LNCAP (cell line): ENCODE results near the gene ETF1.

ENCODE experiments used
- CTCF ChIP-seq: fragments of 450-650 bp; IDR thresholded peaks from 2 replicates; pipeline ENCODE4 v1.5.1; 2017; ENCODE audit warnings: mild to moderate bottlenecking

Gene ETF1

DNA sequence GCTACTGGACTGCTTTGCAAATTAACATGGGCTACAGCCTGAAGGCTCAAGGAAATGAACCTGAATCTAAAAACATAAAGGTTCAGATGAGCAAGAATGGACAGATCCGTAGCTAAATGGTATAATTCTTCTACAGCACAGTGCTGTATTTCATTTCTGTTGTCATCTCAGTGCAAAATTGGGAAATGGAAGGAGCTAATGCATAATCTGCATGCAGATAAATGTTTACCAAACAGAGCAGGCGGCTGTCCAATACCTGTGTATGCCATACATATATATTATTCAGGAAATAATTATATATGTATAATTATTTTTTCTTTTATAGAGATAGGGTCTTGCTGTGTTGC lies 36.5 kb upstream of the ETF1 start:
- peak; percentile 5; the same call in 1 of the 2 replicates for TF ChIP-seq CTCF

GRCh38 chr5:138577452-138577851 lies 34.4 kb upstream of the ETF1 start:
- TF ChIP-seq CTCF = no peak

DNA sequence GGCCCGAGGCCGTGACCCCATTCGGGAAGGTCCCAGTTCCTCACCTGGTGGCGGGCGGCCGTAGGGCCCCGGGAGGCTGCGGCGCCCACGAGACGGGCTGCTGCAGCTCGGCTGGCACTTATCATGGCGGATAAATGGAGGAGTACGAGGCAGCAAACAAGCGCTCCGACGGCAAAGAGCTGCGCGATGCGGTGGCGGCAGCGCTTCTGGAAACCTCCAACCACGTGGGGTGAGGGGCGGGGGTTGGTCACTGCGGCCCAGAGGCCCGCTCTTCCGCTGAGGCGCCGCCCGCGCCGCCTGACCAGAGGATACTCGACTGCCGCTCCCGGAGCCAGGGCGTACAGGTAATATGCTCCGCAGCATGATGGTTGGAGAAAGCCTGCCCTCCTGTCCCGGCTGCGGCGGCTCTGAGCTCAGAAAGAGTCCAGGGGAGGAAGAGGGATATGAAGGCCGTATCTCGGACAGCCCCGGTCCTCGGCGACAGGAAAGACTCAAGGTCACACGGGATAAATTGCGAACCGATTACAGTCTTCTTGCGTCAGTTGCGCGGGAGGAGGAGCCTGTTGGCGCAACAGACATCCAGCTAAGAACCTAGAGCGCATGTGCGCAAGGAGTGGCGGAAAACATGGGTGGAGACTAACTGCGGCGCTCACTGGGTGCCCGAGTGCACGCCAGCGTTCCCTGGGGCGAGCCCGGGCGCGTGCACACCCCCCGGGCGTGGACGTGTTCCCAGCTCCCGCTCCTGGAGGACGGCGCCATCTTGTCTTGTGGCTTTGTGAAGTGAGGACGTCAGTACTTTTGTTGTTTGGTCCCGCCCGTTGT lies 32.4 kb upstream of the ETF1 start, which contains the start of gene HSPA9:
Gene HSPA9 (minus strand): TSS at position 208 of the 822 bp plus-strand sequence. CDS start 83 bp downstream, at position 125.
- no peak for TF ChIP-seq CTCF

GRCh38 chr5:138574744-138575193 lies 31.7 kb upstream of the ETF1 start:
- TF ChIP-seq CTCF = no peak

DNA sequence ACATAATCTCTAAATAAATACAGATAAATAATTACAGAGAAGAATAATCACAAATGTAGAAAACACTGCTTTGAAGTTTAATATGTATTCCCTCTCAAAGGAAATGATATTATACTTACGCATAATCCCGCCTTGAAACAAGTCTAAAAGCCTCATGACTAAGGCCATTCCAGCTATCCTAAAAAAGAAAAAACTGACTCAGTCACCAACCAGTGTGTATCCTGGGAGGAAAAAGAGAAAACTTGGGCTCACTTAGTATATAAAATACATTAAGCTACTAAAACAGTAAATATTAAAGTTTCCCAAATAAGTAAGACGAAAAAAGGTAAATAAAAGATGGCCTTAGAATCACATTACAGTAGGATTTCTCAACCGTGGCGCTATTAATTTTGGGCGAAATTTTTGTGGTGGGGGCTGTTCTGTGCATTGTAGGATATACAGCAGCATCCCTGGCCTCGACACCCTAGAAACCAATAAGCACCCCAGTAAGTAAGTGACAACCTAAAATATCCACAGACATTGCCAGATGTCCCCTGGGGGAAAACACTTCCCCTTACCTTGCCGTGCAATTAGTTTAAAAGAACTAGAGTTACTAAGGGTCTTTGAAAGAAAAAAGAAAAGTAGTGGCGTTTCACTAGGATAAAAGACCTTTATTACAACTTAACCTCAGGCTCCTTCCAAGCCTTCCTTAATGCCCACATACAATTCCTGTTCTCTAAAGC lies 31.1 kb upstream of the ETF1 start:
- no peak for TF ChIP-seq CTCF

DNA sequence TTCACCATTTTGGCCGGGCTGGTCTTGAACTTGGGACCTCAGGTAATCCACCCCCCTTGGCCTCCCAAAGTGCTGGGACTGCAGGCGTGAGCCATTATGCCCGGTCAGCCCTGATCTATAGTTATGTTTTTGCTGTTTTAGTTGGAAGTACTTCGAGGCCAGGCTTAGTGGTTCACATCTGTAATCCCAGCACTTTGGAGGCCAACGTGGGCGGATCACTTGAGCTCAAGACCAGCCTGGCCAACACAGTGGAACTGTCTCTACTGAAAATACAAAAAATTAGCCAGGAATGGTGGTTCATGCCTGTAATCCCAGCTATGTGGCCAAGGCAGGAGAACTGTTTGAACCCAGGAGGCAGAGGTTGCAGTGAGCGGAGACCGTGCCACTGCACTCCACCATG lies 30.2 kb upstream of the ETF1 start:
- TF ChIP-seq CTCF = no peak

DNA sequence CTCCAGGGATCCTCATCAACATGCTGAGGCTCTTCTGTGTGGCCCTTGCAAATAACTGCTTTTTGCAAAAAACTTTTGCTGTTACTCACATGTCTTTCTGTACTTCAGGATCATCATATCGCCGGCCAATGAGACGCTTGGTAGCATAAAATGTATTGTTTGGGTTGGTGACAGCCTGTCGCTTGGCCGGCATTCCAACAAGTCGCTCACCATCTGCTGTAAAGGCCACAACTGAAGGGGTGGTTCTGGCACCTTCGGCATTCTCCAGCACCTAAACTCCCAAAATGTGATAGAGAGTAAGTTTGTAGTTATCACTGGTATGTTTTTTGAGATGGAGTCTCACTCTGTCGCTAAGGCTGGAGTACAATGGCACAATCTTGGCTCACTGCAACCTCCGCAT lies 27.8 kb upstream of the ETF1 start:
- TF ChIP-seq CTCF = no peak
